Esophagus squamous epithelium (tissue), 4 donors: ENCODE measurements around the gene SKOR1.

Source experiments
- CTCF ChIP-seq, 6 experiments: fragments of 450-650 bp in 4 of 6; fragments of 200-600 bp in 2 of 6; sonication (generic) in 2 of 6; IDR thresholded peaks; one replicate each; pipeline ENCODE4 v1.5.1; 2016 to 2019; ENCODE audit warnings: antibody characterized with exemption in 6 of 6, mild to moderate bottlenecking in 4 of 6, moderate library complexity in 4 of 6
- POLR2A ChIP-seq, 4 donors: fragments of 450-650 bp; IDR thresholded peaks; one replicate each; pipeline ENCODE4 v1.6.1; 2017; ENCODE audit warnings: antibody characterized with exemption in 4 of 4, mild to moderate bottlenecking in 4 of 4, moderate library complexity in 3 of 4

GRCh38 chr15:67809441-67809840 lies 15.9 kb upstream of the SKOR1 start:
- no peak for TF ChIP-seq CTCF (IDR thresholded peaks at IDR 0.05)
- TF ChIP-seq POLR2A (IDR thresholded peaks at IDR 0.05) = no peak
